ENCODE measurements around the gene COASY. TPM values are rescaled to one million over a fixed set of nuclear protein-coding genes. Genes with fewer than 3 reads are reported as not detected.

Gene COASY
- total and polyA plus RNA-seq, 7 experiments from 2014 or later = 45.3 to 76.9 (median 59.2) TPM

- Histone ChIP-seq H3K9me3 (ENCODE audit: control insufficient read depth in 2 of 3, low read length in 3 of 3) (no peaks in the 10 kb centered on the region), H3K27me3 (ENCODE audit: control insufficient read depth in 2 of 2, insufficient read depth in 2 of 2, low read length in 2 of 2) (no peaks in the 10 kb centered on the region), H3K27ac (ENCODE audit: low read depth, low read length) (no peak overlapping the region), H3K4me1 (ENCODE audit: control insufficient read depth in 2 of 2, insufficient read depth in 2 of 2, low read length in 2 of 2) (no peaks in the 10 kb centered on the region), H3K36me3 (ENCODE audit: control insufficient read depth in 2 of 3, insufficient read depth in 3 of 3, low read length in 3 of 3) (peaks cover 0 to 34% (median 3%) of the 10 kb centered on the region in 3 experiments), H3K4me3 (ENCODE audit: low read length) (no peak overlapping the region)
- peaks cover 0 to 12% (median 5%) of the 10 kb centered on the region in 7 donors for H3K4me1 Mint-ChIP-seq
- no peak overlapping the region for H3K27ac Mint-ChIP-seq
- ChIA-PET CTCF (interaction anchor here (0.7 kb wide), 1 partner anchor 36 kb away, joined by 3 read pairs; the partner anchor contains the start of gene PSMC3IP), POLR2A (interaction anchor here (0.5 kb wide), 1 partner anchor 11 kb away, joined by 4 read pairs; no protein-coding TSS in a partner anchor)
- H3K27me3 Mint-ChIP-seq = peaks cover 0 to 2% (median 0%) of the 10 kb centered on the region in 5 donors
- intact Hi-C loops (cut with micrococcal nuclease) = no loop called here
- H3K4me3 Mint-ChIP-seq = no peak overlapping the region
- peaks cover 0 to 3% (median 0%) of the 10 kb centered on the region in 11 donors for H3K9me3 Mint-ChIP-seq
- ATAC-seq (no peak), DNase-seq (no peak)
- H3K36me3 Mint-ChIP-seq = peaks cover 0 to 36% (median 12%) of the 10 kb centered on the region in 5 donors
These were observed 51.8 kb downstream of the COASY start for GRCh38 chr17:42613699-42614295.

Small RNAs within 50 kb of the gene (microRNA-seq; reads per million reads assigned to microRNA genes)
- not detected for gene MIR5010 (ENCODE audit: borderline microRNAs expressed)

Other genes starting within 250 kb of the COASY start
- 100 to 1,000 TPM; 133 to 275 (median 231) TPM for gene STAT3, start 173.7 kb upstream of the COASY start, total RNA-seq
- 100 to 1,000 TPM; 159 to 189 TPM for gene STAT3, start 173.7 kb upstream of the COASY start, polyA plus RNA-seq
- 1 to 10 TPM in 2 of 5 experiments, under 1 TPM in 1, not detected in 2; 0.32 to 3.8 (median 1.1) TPM for gene CAVIN1, start 138.9 kb upstream of the COASY start, total RNA-seq
- under 1 TPM; 0.25 to 0.81 TPM for gene CAVIN1, start 138.9 kb upstream of the COASY start, polyA plus RNA-seq
- gene ATP6V0A1, start 103.3 kb upstream of the COASY start, total RNA-seq = 10 to 100 TPM; 16.1 to 74.8 (median 17.9) TPM
- gene ATP6V0A1, start 103.3 kb upstream of the COASY start, polyA plus RNA-seq = 10 to 100 TPM; 10.7 to 16.8 TPM
- 10 to 100 TPM; 18.0 to 27.1 (median 22.3) TPM for gene NAGLU, start 25.9 kb upstream of the COASY start, total RNA-seq
- gene NAGLU, start 25.9 kb upstream of the COASY start, polyA plus RNA-seq = 10 to 100 TPM in 1 of 2 donors, 1 to 10 TPM in 1; 6.6 to 17.6 TPM
- gene HSD17B1, start 9.2 kb upstream of the COASY start, total RNA-seq = 1 to 10 TPM; 1.2 to 2.2 (median 1.9) TPM
- gene HSD17B1, start 9.2 kb upstream of the COASY start, polyA plus RNA-seq = under 1 TPM; 0.39 to 0.59 TPM
- gene MLX, start 5.0 kb downstream of the COASY start, total RNA-seq = 10 to 100 TPM; 35.3 to 73.9 (median 65.1) TPM
- gene MLX, start 5.0 kb downstream of the COASY start, polyA plus RNA-seq = 10 to 100 TPM; 28.1 to 46.8 TPM
- 10 to 100 TPM in 1 of 5 experiments, 1 to 10 TPM in 4; 2.7 to 14.0 (median 5.2) TPM for gene PSMC3IP, start 15.6 kb downstream of the COASY start, total RNA-seq
- 1 to 10 TPM; 1.3 to 1.6 TPM for gene PSMC3IP, start 15.6 kb downstream of the COASY start, polyA plus RNA-seq
- gene RETREG3, start 47.2 kb downstream of the COASY start, total RNA-seq = 100 to 1,000 TPM in 2 of 5 experiments, 10 to 100 TPM in 3; 53.3 to 132 (median 75.7) TPM
- gene RETREG3, start 47.2 kb downstream of the COASY start, polyA plus RNA-seq = 100 to 1,000 TPM; 131 to 136 TPM
- gene TUBG1, start 47.5 kb downstream of the COASY start, total RNA-seq = 10 to 100 TPM in 3 of 5 experiments, 1 to 10 TPM in 2; 7.8 to 54.4 (median 12.5) TPM
- 10 to 100 TPM in 1 of 2 donors, 1 to 10 TPM in 1; 4.8 to 12.5 TPM for gene TUBG1, start 47.5 kb downstream of the COASY start, polyA plus RNA-seq
- gene TUBG2, start 97.1 kb downstream of the COASY start, total RNA-seq = 10 to 100 TPM in 4 of 5 experiments, 1 to 10 TPM in 1; 9.0 to 20.3 (median 15.3) TPM
- 1 to 10 TPM; 4.9 to 8.7 TPM for gene TUBG2, start 97.1 kb downstream of the COASY start, polyA plus RNA-seq
- 1 to 10 TPM in 2 of 5 experiments, under 1 TPM in 1, not detected in 2; 0.89 to 1.6 (median 1.1) TPM for gene PLEKHH3, start 114.8 kb downstream of the COASY start, total RNA-seq
- gene PLEKHH3, start 114.8 kb downstream of the COASY start, polyA plus RNA-seq = not detected
- gene CCR10, start 119.7 kb downstream of the COASY start, total RNA-seq = 1 to 10 TPM in 2 of 5 experiments, under 1 TPM in 3; 0.56 to 1.7 (median 0.67) TPM
- under 1 TPM; 0.22 to 0.44 TPM for gene CCR10, start 119.7 kb downstream of the COASY start, polyA plus RNA-seq
- 1 to 10 TPM in 4 of 5 experiments, under 1 TPM in 1; 0.92 to 2.4 (median 2.1) TPM for gene CNTNAP1, start 120.4 kb downstream of the COASY start, total RNA-seq
- under 1 TPM; 0.04 to 0.86 TPM for gene CNTNAP1, start 120.4 kb downstream of the COASY start, polyA plus RNA-seq
- 100 to 1,000 TPM in 2 of 5 experiments, 10 to 100 TPM in 3; 50.9 to 212 (median 95.4) TPM for gene EZH1, start 182.9 kb downstream of the COASY start, total RNA-seq
- gene EZH1, start 182.9 kb downstream of the COASY start, polyA plus RNA-seq = 10 to 100 TPM; 30.2 to 51.4 TPM
- not detected for gene RAMP2, start 199.1 kb downstream of the COASY start, total RNA-seq
- not detected for gene RAMP2, start 199.1 kb downstream of the COASY start, polyA plus RNA-seq
- gene VPS25, start 211.3 kb downstream of the COASY start, total RNA-seq = 10 to 100 TPM; 24.3 to 60.6 (median 37.7) TPM
- 10 to 100 TPM; 55.0 to 57.2 TPM for gene VPS25, start 211.3 kb downstream of the COASY start, polyA plus RNA-seq
- under 1 TPM; 0.10 to 0.51 (median 0.24) TPM for gene WNK4, start 218.5 kb downstream of the COASY start, total RNA-seq
- gene WNK4, start 218.5 kb downstream of the COASY start, polyA plus RNA-seq = not detected
- 10 to 100 TPM in 4 of 5 experiments, 1 to 10 TPM in 1; 7.6 to 48.1 (median 27.6) TPM for gene COA3, start 236.6 kb downstream of the COASY start, total RNA-seq
- gene COA3, start 236.6 kb downstream of the COASY start, polyA plus RNA-seq = 100 to 1,000 TPM; 108 to 118 TPM
- not detected for gene CNTD1, start 236.7 kb downstream of the COASY start, total RNA-seq
- gene CNTD1, start 236.7 kb downstream of the COASY start, polyA plus RNA-seq = under 1 TPM; 0.24 to 0.32 TPM

Data from naive thymus-derived CD4-positive, alpha-beta T cell (primary cell).